ACC112 (cell line): ENCODE data around the gene BORCS5.

Experiments used
- H2AFZ ChIP-seq: fragments of 200-600 bp; sonication (generic); one replicate; pipeline ENCODE4 v1.6.0; 2017; ENCODE audit warnings: antibody characterized with exemption, low read length; ENCODE audit not compliant: unreplicated experiment
- H3K27ac ChIP-seq: fragments of 200-600 bp; sonication (generic); 2 replicates; pipeline ENCODE4 v1.5.1; 2014; ENCODE audit warnings: low read depth, mild to moderate bottlenecking, antibody characterized with exemption, low read length, moderate library complexity
- H3K27me3 ChIP-seq: fragments of 200-600 bp; sonication (generic); 2 replicates; pipeline ENCODE4 v1.6.1; 2014; ENCODE audit warnings: mild to moderate bottlenecking, antibody characterized with exemption, low read length, moderate library complexity, mixed read lengths; ENCODE audit not compliant: insufficient read depth
- H3K36me3 ChIP-seq: fragments of 200-600 bp; sonication (generic); 2 replicates; pipeline ENCODE4 v1.6.1; 2016; ENCODE audit warnings: mild to moderate bottlenecking, antibody characterized with exemption, low read length, moderate library complexity, mixed read lengths; ENCODE audit not compliant: insufficient read depth
- H3K4me1 ChIP-seq: fragments of 200-600 bp; sonication (generic); one replicate; pipeline ENCODE4 v1.6.1; 2016; ENCODE audit warnings: low read length, mixed read lengths; ENCODE audit not compliant: insufficient read depth, unreplicated experiment, control insufficient read depth
- H3K4me3 ChIP-seq: fragments of 200-600 bp; sonication (generic); 2 replicates; pipeline ENCODE4 v1.5.1; 2014; ENCODE audit warnings: mild to moderate bottlenecking, low read depth, low read length
- H3K79me2 ChIP-seq: fragments of 200-600 bp; sonication (generic); one replicate; pipeline ENCODE4 v1.6.0; 2016; ENCODE audit warnings: low read length; ENCODE audit not compliant: control insufficient read depth, unreplicated experiment, insufficient read depth

Gene BORCS5

GRCh38 chr12:12376646-12377448 is 20.0 kb downstream of the BORCS5 start:
- Histone ChIP-seq H3K4me1 (no peaks in the 10 kb centered on the region), H3K36me3 (no peaks in the 10 kb centered on the region), H2AFZ (no peak overlapping the region), H3K4me3 (no peak overlapping the region), H3K27ac (no peak overlapping the region), H3K27me3 (no peaks in the 10 kb centered on the region), H3K79me2 (no peaks in the 10 kb centered on the region)

- Histone ChIP-seq H2AFZ (no peak overlapping the region), H3K79me2 (no peaks in the 10 kb centered on the region), H3K27ac (no peak overlapping the region), H3K27me3 (no peaks in the 10 kb centered on the region), H3K36me3 (no peaks in the 10 kb centered on the region), H3K4me3 (no peak overlapping the region), H3K4me1 (no peaks in the 10 kb centered on the region)
These were observed 21.7 kb downstream of the BORCS5 start for GRCh38 chr12:12378616-12379015.

- H3K79me2 ChIP-seq = no peaks in the 10 kb centered on the region
- no peak overlapping the region for H3K27ac ChIP-seq
- H3K4me1 ChIP-seq = no peaks in the 10 kb centered on the region
- H3K27me3 ChIP-seq = no peaks in the 10 kb centered on the region
- H3K4me3 ChIP-seq = no peak overlapping the region
- H2AFZ ChIP-seq = no peak overlapping the region
- no peaks in the 10 kb centered on the region for H3K36me3 ChIP-seq
These were observed 23.2 kb downstream of the BORCS5 start for GRCh38 chr12:12379831-12380730.

- Histone ChIP-seq H3K4me1 (no peaks in the 10 kb centered on the region), H3K4me3 (no peak overlapping the region)
These were observed 24.2 kb downstream of the BORCS5 start for GRCh38 chr12:12380949-12381593.

GRCh38 chr12:12381982-12382381 is 25.1 kb downstream of the BORCS5 start:
- Histone ChIP-seq H3K27me3 (no peaks in the 10 kb centered on the region), H2AFZ (no peak overlapping the region), H3K36me3 (no peaks in the 10 kb centered on the region), H3K4me3 (no peak overlapping the region), H3K79me2 (no peaks in the 10 kb centered on the region), H3K27ac (no peak overlapping the region), H3K4me1 (peaks cover under 1% of the 10 kb centered on the region)

More at GRCh38 chr12:12380949-12381593, 24.2 kb downstream of the BORCS5 start:
- Histone ChIP-seq H2AFZ (no peak overlapping the region), H3K27me3 (no peaks in the 10 kb centered on the region), H3K79me2 (no peaks in the 10 kb centered on the region), H3K27ac (no peak overlapping the region), H3K36me3 (no peaks in the 10 kb centered on the region)

GRCh38 chr12:12384571-12385340 is 27.9 kb downstream of the BORCS5 start:
- Histone ChIP-seq H2AFZ (no peak overlapping the region), H3K4me3 (no peak overlapping the region), H3K4me1 (peaks cover 13% of the 10 kb centered on the region), H3K79me2 (no peaks in the 10 kb centered on the region), H3K27me3 (no peaks in the 10 kb centered on the region), H3K27ac (no peak overlapping the region), H3K36me3 (no peaks in the 10 kb centered on the region)

- peaks cover 13% of the 10 kb centered on the region for H3K4me1 ChIP-seq
- no peaks in the 10 kb centered on the region for H3K36me3 ChIP-seq
- no peaks in the 10 kb centered on the region for H3K79me2 ChIP-seq
- no peak overlapping the region for H3K4me3 ChIP-seq
- peak overlapping the region; percentile 70 for H2AFZ ChIP-seq
- H3K27ac ChIP-seq = no peak overlapping the region
- H3K27me3 ChIP-seq = no peaks in the 10 kb centered on the region
These were observed 30.6 kb downstream of the BORCS5 start for GRCh38 chr12:12387501-12387900.

- H3K27ac ChIP-seq = no peak overlapping the region
- no peaks in the 10 kb centered on the region for H3K27me3 ChIP-seq
- H3K4me1 ChIP-seq = peaks cover 13% of the 10 kb centered on the region
- no peaks in the 10 kb centered on the region for H3K79me2 ChIP-seq
- no peak overlapping the region for H3K4me3 ChIP-seq
- no peak overlapping the region for H2AFZ ChIP-seq
- H3K36me3 ChIP-seq = no peaks in the 10 kb centered on the region
These were observed 35.5 kb downstream of the BORCS5 start for GRCh38 chr12:12392413-12392812.

GRCh38 chr12:12393171-12393570 is 36.3 kb downstream of the BORCS5 start:
- Histone ChIP-seq H3K4me3 (no peak overlapping the region), H3K27ac (no peak overlapping the region), H3K4me1 (peaks cover 11% of the 10 kb centered on the region), H3K36me3 (no peaks in the 10 kb centered on the region), H3K27me3 (no peaks in the 10 kb centered on the region), H2AFZ (no peak overlapping the region), H3K79me2 (no peaks in the 10 kb centered on the region)

- H2AFZ ChIP-seq = no peak overlapping the region
- H3K27ac ChIP-seq = no peak overlapping the region
- H3K4me3 ChIP-seq = no peak overlapping the region
- no peaks in the 10 kb centered on the region for H3K79me2 ChIP-seq
- no peaks in the 10 kb centered on the region for H3K36me3 ChIP-seq
- H3K4me1 ChIP-seq = peaks cover 19% of the 10 kb centered on the region
- no peaks in the 10 kb centered on the region for H3K27me3 ChIP-seq
These were observed 39.8 kb downstream of the BORCS5 start for GRCh38 chr12:12396694-12397093.
